GM23338 (cell line): ENCODE results near the gene PLA2G2A. TPM values are rescaled to one million over a fixed set of nuclear protein-coding genes. Genes with fewer than 3 reads are reported as not detected.

Source experiments
- ATAC-seq: fragments of 200-7000 bp; cut with Tn5 transposase; 3 replicates; pipeline ENCODE4 v1.9.1; 2020
- DNase-seq: peaks from one replicate; pipeline ENCODE4 v3.0.0-alpha.2; 2015; ENCODE audit warnings: low spot score
- H2AFZ ChIP-seq: fragments of 200-600 bp; sonication (generic); 2 replicates; pipeline ENCODE4 v1.8.0; 2016; ENCODE audit warnings: antibody characterized with exemption, mild to moderate bottlenecking, moderate library complexity
- H3F3A ChIP-seq: fragments of 200-600 bp; sonication (generic); replicated peaks from 2 replicates; pipeline ENCODE4 v1.8.0; 2017; ENCODE audit warnings: antibody characterized with exemption, mixed run types, low read depth
- H3K27ac ChIP-seq: fragments of 200-600 bp; sonication (generic); 2 replicates; pipeline ENCODE4 v1.6.1; 2016; ENCODE audit warnings: low read depth
- H3K27me3 ChIP-seq: fragments of 200-600 bp; sonication (generic); 2 replicates; pipeline ENCODE4 v1.8.0; 2016; ENCODE audit warnings: mild to moderate bottlenecking, mixed run types, moderate library complexity; ENCODE audit not compliant: insufficient read depth
- H3K36me3 ChIP-seq: fragments of 200-600 bp; sonication (generic); 2 replicates; pipeline ENCODE4 v1.8.0; 2016; ENCODE audit warnings: mild to moderate bottlenecking; ENCODE audit not compliant: insufficient read depth
- H3K4me1 ChIP-seq: fragments of 200-600 bp; sonication (generic); 2 replicates; pipeline ENCODE4 v1.8.0; 2016; ENCODE audit warnings: mild to moderate bottlenecking, moderate library complexity; ENCODE audit not compliant: insufficient read depth
- H3K4me2 ChIP-seq: fragments of 200-600 bp; sonication (generic); 2 replicates; pipeline ENCODE4 v1.7.1; 2017; ENCODE audit warnings: mixed run types
- H3K4me3 ChIP-seq: fragments of 200-600 bp; sonication (generic); 2 replicates; pipeline ENCODE4 v1.6.1; 2016; ENCODE audit warnings: mixed run types
- H3K79me2 ChIP-seq: fragments of 200-600 bp; sonication (generic); replicated peaks from 2 replicates; pipeline ENCODE4 v1.8.0; 2017; ENCODE audit warnings: mild to moderate bottlenecking; ENCODE audit not compliant: insufficient read depth
- H3K9me2 ChIP-seq: fragments of 200-600 bp; sonication (generic); 2 replicates; pipeline ENCODE4 v1.8.0; 2017; ENCODE audit not compliant: insufficient read depth
- H4K20me1 ChIP-seq: fragments of 200-600 bp; sonication (generic); replicated peaks from 2 replicates; pipeline ENCODE4 v1.8.0; 2017; ENCODE audit warnings: mild to moderate bottlenecking; ENCODE audit not compliant: insufficient read depth
- H3K27ac Mint-ChIP-seq: 2 replicates; pipeline ENCODE4 v1.8.0; 2020; ENCODE audit warnings: inconsistent platforms, mild to moderate bottlenecking, moderate library complexity, mixed read lengths
- H3K27me3 Mint-ChIP-seq: 3 replicates; pipeline ENCODE4 v1.8.0; 2022; ENCODE audit warnings: low read depth, mild to moderate bottlenecking, moderate library complexity, mixed read lengths, inconsistent platforms; ENCODE audit not compliant: insufficient read depth, poor library complexity
- H3K36me3 Mint-ChIP-seq: 3 replicates; pipeline ENCODE4 v1.8.0; 2021; ENCODE audit warnings: low read depth, mild to moderate bottlenecking, inconsistent platforms, moderate library complexity, mixed read lengths
- H3K4me1 Mint-ChIP-seq: 3 replicates; pipeline ENCODE4 v1.8.0; 2020; ENCODE audit warnings: mild to moderate bottlenecking, inconsistent platforms, mixed read lengths
- H3K4me3 Mint-ChIP-seq: 3 replicates; pipeline ENCODE4 v1.8.0; 2021; ENCODE audit warnings: moderate library complexity, mild to moderate bottlenecking, inconsistent platforms, mixed read lengths
- H3K9me3 Mint-ChIP-seq: 3 replicates; pipeline ENCODE4 v1.8.0; 2020; ENCODE audit warnings: moderate library complexity, mild to moderate bottlenecking, inconsistent platforms, mixed read lengths
- CREB1 ChIP-seq: fragments of 250-450 bp; sonication (Bioruptor Pico); IDR thresholded peaks from 2 replicates; pipeline ENCODE4 v1.5.0; 2020; ENCODE audit warnings: low read depth, mild to moderate bottlenecking, moderate library complexity
- CTCF ChIP-seq, 2 experiments: fragments of 200-600 bp in 1 of 2; sonication (generic) in 1 of 2; conservative IDR thresholded peaks; 2 replicates each; pipeline versions ENCODE4 v1.5.1 to v1.6.1; 2016 to 2017; ENCODE audit warnings: antibody characterized with exemption in 2 of 2, low read depth in 2 of 2, mild to moderate bottlenecking in 2 of 2, moderate library complexity in 1 of 2
- EZH2 ChIP-seq: fragments of 200-600 bp; sonication (generic); IDR thresholded peaks from one replicate; pipeline ENCODE4 v1.8.0; 2017; ENCODE audit warnings: antibody characterized with exemption, mild to moderate bottlenecking, low read depth; ENCODE audit not compliant: unreplicated experiment
- EZH2phosphoT487 ChIP-seq: fragments of 200-600 bp; sonication (generic); IDR thresholded peaks from one replicate; pipeline ENCODE4 v1.8.1; 2018; ENCODE audit warnings: antibody characterized with exemption; ENCODE audit not compliant: unreplicated experiment
- JUNB ChIP-seq: IDR thresholded peaks from one replicate; pipeline ENCODE4 v1.6.1; 2016; ENCODE audit warnings: antibody characterized with exemption; ENCODE audit not compliant: unreplicated experiment
- NANOG ChIP-seq: IDR thresholded peaks from 2 replicates; pipeline ENCODE4 v1.6.1; 2016; ENCODE audit warnings: antibody characterized with exemption, borderline replicate concordance
- POLR2AphosphoS5 ChIP-seq: IDR thresholded peaks from 2 replicates; pipeline ENCODE4 v1.6.1; 2016; ENCODE audit warnings: antibody characterized with exemption, low read depth
- STAT1 ChIP-seq: IDR thresholded peaks from one replicate; pipeline ENCODE4 v1.6.1; 2016; ENCODE audit warnings: antibody characterized with exemption; ENCODE audit not compliant: unreplicated experiment
- ZNF114 ChIP-seq: fragments of 250-450 bp; sonication (Bioruptor Pico); IDR thresholded peaks from 2 replicates; pipeline ENCODE4 v1.5.0; 2020; ENCODE audit warnings: mild to moderate bottlenecking, moderate library complexity
- ZNF331 ChIP-seq: fragments of 250-450 bp; sonication (Bioruptor Pico); IDR thresholded peaks from 2 replicates; pipeline ENCODE4 v1.5.0; 2020; ENCODE audit warnings: low read depth, mild to moderate bottlenecking, moderate library complexity
- polyA plus RNA-seq: library from polyadenylated mRNA; unstranded; fragments of >200 nt; fragmentation: Nextera tagmentation; extraction: Ambion mirVana; gene quantifications from 2 replicates; pipeline ENCODE4 v1.2.1, GENCODE V29; 2016
- total RNA-seq: library from RNA; depleted of rRNA; stranded (reverse); fragments of >200 nt; shearing (Covaris generic); gene quantifications from 2 replicates; pipeline ENCODE4 v1.2.3, GENCODE V29; 2014
- TF ChIP-seq, protein P1 (sequence below): IDR thresholded peaks from one replicate; pipeline ENCODE4 v1.6.1; 2018; ENCODE audit warnings: antibody characterized with exemption; ENCODE audit not compliant: unreplicated experiment
- TF ChIP-seq, protein P2 (sequence below): IDR thresholded peaks from 2 replicates; pipeline ENCODE4 v1.6.1; 2016; ENCODE audit warnings: antibody characterized with exemption
- TF ChIP-seq, protein P3 (sequence below): fragments of 250-450 bp; sonication (Bioruptor Pico); IDR thresholded peaks from 2 replicates; pipeline ENCODE4 v1.5.0; 2020; ENCODE audit warnings: mild to moderate bottlenecking, moderate library complexity

PLA2G2A gene
- total and polyA plus RNA-seq, 2 experiments from 2014 or later = 0.55 TPM; not detected in 1

DNA sequence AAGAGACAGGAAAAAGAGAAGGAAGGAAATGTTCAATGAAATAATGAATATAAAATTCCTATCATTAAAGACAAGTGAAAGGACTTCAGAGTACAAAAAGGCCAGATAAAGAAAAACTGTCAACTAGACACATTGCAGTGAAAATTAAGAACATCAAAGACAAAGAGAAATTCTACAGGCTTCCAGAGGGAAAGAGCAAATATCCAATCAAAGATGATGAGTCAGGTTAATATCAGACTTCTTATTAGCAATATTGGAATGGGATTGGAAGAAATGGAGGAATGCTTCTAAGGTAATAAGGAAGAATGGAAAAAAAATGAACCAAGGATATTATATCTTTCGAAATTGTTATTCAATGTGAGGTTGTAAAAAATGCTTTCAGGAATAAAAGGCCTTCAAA lies 7.8 kb downstream of the PLA2G2A start:
- Histone ChIP-seq H3K4me2 (no peak overlapping the region), H3K36me3 (no peaks in the 10 kb centered on the region), H3K9me2 (no peaks in the 10 kb centered on the region), H3K79me2 (no peaks in the 10 kb centered on the region), H3K27me3 (no peaks in the 10 kb centered on the region), H3K27ac (no peak overlapping the region), H3F3A (no peaks in the 10 kb centered on the region), H3K4me3 (no peak overlapping the region), H4K20me1 (no peaks in the 10 kb centered on the region), H2AFZ (no peak overlapping the region), H3K4me1 (peaks cover 5% of the 10 kb centered on the region; the same call in 1 of the 2 replicates)
- Mint-ChIP-seq H3K4me1 (peaks cover 14% of the 10 kb centered on the region; the same call in 2 of the 3 replicates), H3K36me3 (no peaks in the 10 kb centered on the region), H3K9me3 (no peaks in the 10 kb centered on the region), H3K4me3 (no peak overlapping the region), H3K27me3 (peaks cover 9% of the 10 kb centered on the region), H3K27ac (no peak overlapping the region)
- no peak for DNase-seq
- TF ChIP-seq EZH2phosphoT487 = no peak
- TF ChIP-seq POLR2AphosphoS5 = no peak
- no peak for TF ChIP-seq CREB1 (CRISPR knock-in tag)
- TF ChIP-seq JUNB = no peak
- TF ChIP-seq EZH2 = no peak
- no peak for TF ChIP-seq CTCF (conservative IDR thresholded peaks at IDR 0.05; ENCODE audit: low read depth in 2 of 2)
- no peak for TF ChIP-seq ZNF331 (CRISPR knock-in tag)
- TF ChIP-seq, protein P1, sequence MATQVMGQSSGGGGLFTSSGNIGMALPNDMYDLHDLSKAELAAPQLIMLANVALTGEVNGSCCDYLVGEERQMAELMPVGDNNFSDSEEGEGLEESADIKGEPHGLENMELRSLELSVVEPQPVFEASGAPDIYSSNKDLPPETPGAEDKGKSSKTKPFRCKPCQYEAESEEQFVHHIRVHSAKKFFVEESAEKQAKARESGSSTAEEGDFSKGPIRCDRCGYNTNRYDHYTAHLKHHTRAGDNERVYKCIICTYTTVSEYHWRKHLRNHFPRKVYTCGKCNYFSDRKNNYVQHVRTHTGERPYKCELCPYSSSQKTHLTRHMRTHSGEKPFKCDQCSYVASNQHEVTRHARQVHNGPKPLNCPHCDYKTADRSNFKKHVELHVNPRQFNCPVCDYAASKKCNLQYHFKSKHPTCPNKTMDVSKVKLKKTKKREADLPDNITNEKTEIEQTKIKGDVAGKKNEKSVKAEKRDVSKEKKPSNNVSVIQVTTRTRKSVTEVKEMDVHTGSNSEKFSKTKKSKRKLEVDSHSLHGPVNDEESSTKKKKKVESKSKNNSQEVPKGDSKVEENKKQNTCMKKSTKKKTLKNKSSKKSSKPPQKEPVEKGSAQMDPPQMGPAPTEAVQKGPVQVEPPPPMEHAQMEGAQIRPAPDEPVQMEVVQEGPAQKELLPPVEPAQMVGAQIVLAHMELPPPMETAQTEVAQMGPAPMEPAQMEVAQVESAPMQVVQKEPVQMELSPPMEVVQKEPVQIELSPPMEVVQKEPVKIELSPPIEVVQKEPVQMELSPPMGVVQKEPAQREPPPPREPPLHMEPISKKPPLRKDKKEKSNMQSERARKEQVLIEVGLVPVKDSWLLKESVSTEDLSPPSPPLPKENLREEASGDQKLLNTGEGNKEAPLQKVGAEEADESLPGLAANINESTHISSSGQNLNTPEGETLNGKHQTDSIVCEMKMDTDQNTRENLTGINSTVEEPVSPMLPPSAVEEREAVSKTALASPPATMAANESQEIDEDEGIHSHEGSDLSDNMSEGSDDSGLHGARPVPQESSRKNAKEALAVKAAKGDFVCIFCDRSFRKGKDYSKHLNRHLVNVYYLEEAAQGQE = no peak
- TF ChIP-seq STAT1 = no peak
- TF ChIP-seq, protein P2, sequence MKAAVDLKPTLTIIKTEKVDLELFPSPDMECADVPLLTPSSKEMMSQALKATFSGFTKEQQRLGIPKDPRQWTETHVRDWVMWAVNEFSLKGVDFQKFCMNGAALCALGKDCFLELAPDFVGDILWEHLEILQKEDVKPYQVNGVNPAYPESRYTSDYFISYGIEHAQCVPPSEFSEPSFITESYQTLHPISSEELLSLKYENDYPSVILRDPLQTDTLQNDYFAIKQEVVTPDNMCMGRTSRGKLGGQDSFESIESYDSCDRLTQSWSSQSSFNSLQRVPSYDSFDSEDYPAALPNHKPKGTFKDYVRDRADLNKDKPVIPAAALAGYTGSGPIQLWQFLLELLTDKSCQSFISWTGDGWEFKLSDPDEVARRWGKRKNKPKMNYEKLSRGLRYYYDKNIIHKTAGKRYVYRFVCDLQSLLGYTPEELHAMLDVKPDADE = no peak
- no peak for TF ChIP-seq ZNF114 (CRISPR knock-in tag)
- TF ChIP-seq NANOG = no peak
- TF ChIP-seq, protein P3, sequence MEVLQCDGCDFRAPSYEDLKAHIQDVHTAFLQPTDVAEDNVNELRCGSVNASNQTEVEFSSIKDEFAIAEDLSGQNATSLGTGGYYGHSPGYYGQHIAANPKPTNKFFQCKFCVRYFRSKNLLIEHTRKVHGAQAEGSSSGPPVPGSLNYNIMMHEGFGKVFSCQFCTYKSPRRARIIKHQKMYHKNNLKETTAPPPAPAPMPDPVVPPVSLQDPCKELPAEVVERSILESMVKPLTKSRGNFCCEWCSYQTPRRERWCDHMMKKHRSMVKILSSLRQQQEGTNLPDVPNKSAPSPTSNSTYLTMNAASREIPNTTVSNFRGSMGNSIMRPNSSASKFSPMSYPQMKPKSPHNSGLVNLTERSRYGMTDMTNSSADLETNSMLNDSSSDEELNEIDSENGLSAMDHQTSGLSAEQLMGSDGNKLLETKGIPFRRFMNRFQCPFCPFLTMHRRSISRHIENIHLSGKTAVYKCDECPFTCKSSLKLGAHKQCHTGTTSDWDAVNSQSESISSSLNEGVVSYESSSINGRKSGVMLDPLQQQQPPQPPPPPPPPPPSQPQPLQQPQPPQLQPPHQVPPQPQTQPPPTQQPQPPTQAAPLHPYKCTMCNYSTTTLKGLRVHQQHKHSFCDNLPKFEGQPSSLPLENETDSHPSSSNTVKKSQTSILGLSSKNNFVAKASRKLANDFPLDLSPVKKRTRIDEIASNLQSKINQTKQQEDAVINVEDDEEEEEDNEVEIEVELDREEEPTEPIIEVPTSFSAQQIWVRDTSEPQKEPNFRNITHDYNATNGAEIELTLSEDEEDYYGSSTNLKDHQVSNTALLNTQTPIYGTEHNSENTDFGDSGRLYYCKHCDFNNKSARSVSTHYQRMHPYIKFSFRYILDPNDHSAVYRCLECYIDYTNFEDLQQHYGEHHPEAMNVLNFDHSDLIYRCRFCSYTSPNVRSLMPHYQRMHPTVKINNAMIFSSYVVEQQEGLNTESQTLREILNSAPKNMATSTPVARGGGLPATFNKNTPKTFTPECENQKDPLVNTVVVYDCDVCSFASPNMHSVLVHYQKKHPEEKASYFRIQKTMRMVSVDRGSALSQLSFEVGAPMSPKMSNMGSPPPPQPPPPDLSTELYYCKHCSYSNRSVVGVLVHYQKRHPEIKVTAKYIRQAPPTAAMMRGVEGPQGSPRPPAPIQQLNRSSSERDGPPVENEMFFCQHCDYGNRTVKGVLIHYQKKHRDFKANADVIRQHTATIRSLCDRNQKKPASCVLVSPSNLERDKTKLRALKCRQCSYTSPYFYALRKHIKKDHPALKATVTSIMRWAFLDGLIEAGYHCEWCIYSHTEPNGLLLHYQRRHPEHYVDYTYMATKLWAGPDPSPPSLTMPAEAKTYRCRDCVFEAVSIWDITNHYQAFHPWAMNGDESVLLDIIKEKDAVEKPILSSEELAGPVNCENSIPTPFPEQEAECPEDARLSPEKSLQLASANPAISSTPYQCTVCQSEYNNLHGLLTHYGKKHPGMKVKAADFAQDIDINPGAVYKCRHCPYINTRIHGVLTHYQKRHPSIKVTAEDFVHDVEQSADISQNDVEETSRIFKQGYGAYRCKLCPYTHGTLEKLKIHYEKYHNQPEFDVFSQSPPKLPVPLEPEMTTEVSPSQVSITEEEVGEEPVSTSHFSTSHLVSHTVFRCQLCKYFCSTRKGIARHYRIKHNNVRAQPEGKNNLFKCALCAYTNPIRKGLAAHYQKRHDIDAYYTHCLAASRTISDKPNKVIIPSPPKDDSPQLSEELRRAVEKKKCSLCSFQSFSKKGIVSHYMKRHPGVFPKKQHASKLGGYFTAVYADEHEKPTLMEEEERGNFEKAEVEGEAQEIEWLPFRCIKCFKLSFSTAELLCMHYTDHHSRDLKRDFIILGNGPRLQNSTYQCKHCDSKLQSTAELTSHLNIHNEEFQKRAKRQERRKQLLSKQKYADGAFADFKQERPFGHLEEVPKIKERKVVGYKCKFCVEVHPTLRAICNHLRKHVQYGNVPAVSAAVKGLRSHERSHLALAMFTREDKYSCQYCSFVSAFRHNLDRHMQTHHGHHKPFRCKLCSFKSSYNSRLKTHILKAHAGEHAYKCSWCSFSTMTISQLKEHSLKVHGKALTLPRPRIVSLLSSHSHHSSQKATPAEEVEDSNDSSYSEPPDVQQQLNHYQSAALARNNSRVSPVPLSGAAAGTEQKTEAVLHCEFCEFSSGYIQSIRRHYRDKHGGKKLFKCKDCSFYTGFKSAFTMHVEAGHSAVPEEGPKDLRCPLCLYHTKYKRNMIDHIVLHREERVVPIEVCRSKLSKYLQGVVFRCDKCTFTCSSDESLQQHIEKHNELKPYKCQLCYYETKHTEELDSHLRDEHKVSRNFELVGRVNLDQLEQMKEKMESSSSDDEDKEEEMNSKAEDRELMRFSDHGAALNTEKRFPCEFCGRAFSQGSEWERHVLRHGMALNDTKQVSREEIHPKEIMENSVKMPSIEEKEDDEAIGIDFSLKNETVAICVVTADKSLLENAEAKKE = no peak
- no peak for ATAC-seq
